ENCODE data around the gene SORCS2.

DNA sequence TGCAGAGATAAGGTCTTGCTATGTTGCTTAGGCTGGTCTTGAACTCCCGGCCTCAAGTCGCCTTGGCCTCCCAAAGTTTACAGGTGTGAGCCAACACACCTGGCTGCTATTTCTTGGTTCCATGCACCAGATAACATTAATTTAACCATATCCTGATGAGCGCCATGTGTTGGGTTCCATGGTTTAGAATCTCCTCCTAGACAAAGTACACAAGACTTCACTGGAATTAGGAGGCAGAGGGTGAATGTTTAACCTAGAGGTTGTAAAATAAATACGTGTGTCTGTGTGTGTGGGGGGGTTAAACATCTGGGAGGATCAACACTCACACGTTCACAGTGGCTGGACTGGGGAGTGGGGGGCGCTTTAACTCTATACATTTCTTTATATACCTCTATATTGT lies 32.4 kb upstream of the SORCS2 start:
- TF ChIP-seq POLR2AphosphoS5 (IDR thresholded peaks at IDR 0.05; ENCODE audit: borderline replicate concordance, low read depth, low read length) (no peak), EZH2 (IDR thresholded peaks at IDR 0.05) (no peak), FOXP2 (optimal IDR thresholded peaks at IDR 0.05; ENCODE audit: control extremely low read depth, extremely low read length, insufficient read depth) (no peak)

Measured in SK-N-MC (cell line).